Measurements from ENCODE around the gene MBD5.

MBD5 gene

GRCh38 chr2:148202237-148202636, 181.3 kb downstream of the MBD5 start:
- Histone ChIP-seq H3K36me3 (ENCODE audit: insufficient read depth, low read length) (no peaks in the 10 kb centered on the region), H2AFZ (ENCODE audit: low read length, unreplicated experiment) (no peak overlapping the region), H3K4me3 (ENCODE audit: low read depth, low read length) (no peak overlapping the region), H3K4me1 (ENCODE audit: control insufficient read depth, insufficient read depth, low read length, unreplicated experiment) (no peaks in the 10 kb centered on the region), H3K27me3 (ENCODE audit: insufficient read depth, low read length) (no peaks in the 10 kb centered on the region), H3K79me2 (ENCODE audit: control insufficient read depth, insufficient read depth, low read length, unreplicated experiment) (no peaks in the 10 kb centered on the region), H3K27ac (ENCODE audit: low read depth, low read length) (no peak overlapping the region)

DNA sequence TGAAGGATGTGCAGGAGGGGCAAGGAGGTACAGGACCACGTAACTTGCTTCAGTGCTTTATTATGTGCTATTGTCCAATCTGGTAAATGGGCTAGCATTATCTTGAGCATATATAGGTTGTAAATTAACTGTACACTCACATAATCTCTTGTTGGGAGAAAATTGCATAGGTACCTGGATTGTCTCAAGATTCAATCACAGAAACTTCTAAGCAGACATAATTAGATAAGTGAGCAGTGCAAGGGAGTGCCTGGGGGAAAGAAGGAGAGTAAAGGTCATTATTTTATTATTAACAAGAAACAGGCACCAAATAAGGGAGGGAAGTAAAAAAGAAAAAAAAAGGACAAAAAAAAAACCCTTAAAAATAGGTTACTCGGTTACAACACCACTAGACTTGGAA, 186.2 kb downstream of the MBD5 start:
- H2AFZ ChIP-seq (ENCODE audit: low read length, unreplicated experiment), result no peak overlapping the region
- H3K27ac ChIP-seq (ENCODE audit: low read depth, low read length), result no peak overlapping the region
- H3K4me3 ChIP-seq (ENCODE audit: low read depth, low read length), result no peak overlapping the region
- H3K36me3 ChIP-seq (ENCODE audit: insufficient read depth, low read length), result no peaks in the 10 kb centered on the region
- no peaks in the 10 kb centered on the region for H3K27me3 ChIP-seq (ENCODE audit: insufficient read depth, low read length)
- no peaks in the 10 kb centered on the region for H3K79me2 ChIP-seq (ENCODE audit: control insufficient read depth, insufficient read depth, low read length, unreplicated experiment)
- H3K4me1 ChIP-seq (ENCODE audit: control insufficient read depth, insufficient read depth, low read length, unreplicated experiment), result no peaks in the 10 kb centered on the region

GRCh38 chr2:148209603-148210002, 188.7 kb downstream of the MBD5 start:
- no peaks in the 10 kb centered on the region for H3K36me3 ChIP-seq (ENCODE audit: insufficient read depth, low read length)
- H3K79me2 ChIP-seq (ENCODE audit: control insufficient read depth, insufficient read depth, low read length, unreplicated experiment), result no peaks in the 10 kb centered on the region
- no peak overlapping the region for H3K4me3 ChIP-seq (ENCODE audit: low read depth, low read length)
- H2AFZ ChIP-seq (ENCODE audit: low read length, unreplicated experiment), result no peak overlapping the region
- H3K4me1 ChIP-seq (ENCODE audit: control insufficient read depth, insufficient read depth, low read length, unreplicated experiment), result no peaks in the 10 kb centered on the region
- no peak overlapping the region for H3K27ac ChIP-seq (ENCODE audit: low read depth, low read length)
- H3K27me3 ChIP-seq (ENCODE audit: insufficient read depth, low read length), result no peaks in the 10 kb centered on the region

- Histone ChIP-seq H3K4me1 (ENCODE audit: control insufficient read depth, insufficient read depth, low read length, unreplicated experiment) (no peaks in the 10 kb centered on the region), H3K79me2 (ENCODE audit: control insufficient read depth, insufficient read depth, low read length, unreplicated experiment) (no peaks in the 10 kb centered on the region), H3K4me3 (ENCODE audit: low read depth, low read length) (no peak overlapping the region), H3K27me3 (ENCODE audit: insufficient read depth, low read length) (no peaks in the 10 kb centered on the region), H3K36me3 (ENCODE audit: insufficient read depth, low read length) (peaks cover 4% of the 10 kb centered on the region; the same call in 1 of the 2 replicates), H3K27ac (ENCODE audit: low read depth, low read length) (no peak overlapping the region), H2AFZ (ENCODE audit: low read length, unreplicated experiment) (no peak overlapping the region)
These were observed 197.6 kb downstream of the MBD5 start for GRCh38 chr2:148218326-148219075.

GRCh38 chr2:148221166-148221565, 200.3 kb downstream of the MBD5 start:
- no peak overlapping the region for H2AFZ ChIP-seq (ENCODE audit: low read length, unreplicated experiment)
- H3K4me1 ChIP-seq (ENCODE audit: control insufficient read depth, insufficient read depth, low read length, unreplicated experiment), result no peaks in the 10 kb centered on the region
- no peak overlapping the region for H3K27ac ChIP-seq (ENCODE audit: low read depth, low read length)
- no peaks in the 10 kb centered on the region for H3K79me2 ChIP-seq (ENCODE audit: control insufficient read depth, insufficient read depth, low read length, unreplicated experiment)
- no peak overlapping the region for H3K4me3 ChIP-seq (ENCODE audit: low read depth, low read length)
- peaks cover 4% of the 10 kb centered on the region; the same call in 1 of the 2 replicates for H3K36me3 ChIP-seq (ENCODE audit: insufficient read depth, low read length)
- H3K27me3 ChIP-seq (ENCODE audit: insufficient read depth, low read length), result no peaks in the 10 kb centered on the region

DNA sequence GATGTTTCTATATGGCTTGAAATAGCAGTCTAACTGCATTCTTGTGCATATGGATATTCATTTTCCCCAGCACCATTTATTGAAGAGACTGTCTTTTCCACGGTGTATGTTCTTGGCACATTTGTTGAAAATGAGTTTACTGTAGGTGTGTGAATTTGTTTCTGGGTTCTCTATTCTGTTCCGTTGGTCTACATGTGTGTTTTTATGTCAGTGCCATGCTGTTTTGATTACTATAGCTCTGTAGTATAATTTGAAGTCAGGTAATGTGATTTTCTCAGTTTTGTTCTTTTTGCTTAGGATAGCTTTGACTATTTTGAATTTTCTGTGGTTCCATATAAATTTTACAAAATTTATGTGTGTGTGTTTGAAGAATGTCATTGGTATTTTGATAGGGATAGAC, 201.0 kb downstream of the MBD5 start:
- Histone ChIP-seq H3K27ac (ENCODE audit: low read depth, low read length) (no peak overlapping the region), H3K27me3 (ENCODE audit: insufficient read depth, low read length) (no peaks in the 10 kb centered on the region), H3K4me1 (ENCODE audit: control insufficient read depth, insufficient read depth, low read length, unreplicated experiment) (no peaks in the 10 kb centered on the region), H3K36me3 (ENCODE audit: insufficient read depth, low read length) (peaks cover 4% of the 10 kb centered on the region; the same call in 1 of the 2 replicates), H3K79me2 (ENCODE audit: control insufficient read depth, insufficient read depth, low read length, unreplicated experiment) (no peaks in the 10 kb centered on the region), H3K4me3 (ENCODE audit: low read depth, low read length) (no peak overlapping the region), H2AFZ (ENCODE audit: low read length, unreplicated experiment) (no peak overlapping the region)

GRCh38 chr2:148231858-148232257, 211.0 kb downstream of the MBD5 start:
- no peak overlapping the region for H2AFZ ChIP-seq (ENCODE audit: low read length, unreplicated experiment)
- no peaks in the 10 kb centered on the region for H3K4me1 ChIP-seq (ENCODE audit: control insufficient read depth, insufficient read depth, low read length, unreplicated experiment)
- no peak overlapping the region for H3K4me3 ChIP-seq (ENCODE audit: low read depth, low read length)
- no peaks in the 10 kb centered on the region for H3K79me2 ChIP-seq (ENCODE audit: control insufficient read depth, insufficient read depth, low read length, unreplicated experiment)
- no peaks in the 10 kb centered on the region for H3K27me3 ChIP-seq (ENCODE audit: insufficient read depth, low read length)
- H3K36me3 ChIP-seq (ENCODE audit: insufficient read depth, low read length), result peaks cover 10% of the 10 kb centered on the region
- no peak overlapping the region for H3K27ac ChIP-seq (ENCODE audit: low read depth, low read length)

DNA sequence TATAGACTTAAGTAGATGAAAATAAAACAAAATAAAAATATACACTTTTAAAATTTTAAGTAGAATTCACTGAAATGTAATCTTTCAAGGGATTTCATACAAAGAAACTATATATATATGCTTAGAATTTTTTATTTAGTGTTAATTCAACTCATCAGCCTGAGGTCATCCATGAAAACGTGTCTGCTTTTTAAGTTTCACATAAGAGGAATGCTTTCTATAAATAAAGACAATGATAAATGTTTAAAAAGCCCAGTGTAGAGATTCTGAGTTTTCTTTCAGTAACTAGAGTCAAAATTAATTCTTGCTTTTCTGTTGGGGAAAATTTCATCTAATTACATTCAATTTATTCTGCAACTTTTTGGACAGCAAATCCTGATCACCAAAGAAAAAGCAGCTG, 213.3 kb downstream of the MBD5 start:
- no peaks in the 10 kb centered on the region for H3K27me3 ChIP-seq (ENCODE audit: insufficient read depth, low read length)
- no peak overlapping the region for H3K4me3 ChIP-seq (ENCODE audit: low read depth, low read length)
- H2AFZ ChIP-seq (ENCODE audit: low read length, unreplicated experiment), result no peak overlapping the region
- no peaks in the 10 kb centered on the region for H3K4me1 ChIP-seq (ENCODE audit: control insufficient read depth, insufficient read depth, low read length, unreplicated experiment)
- H3K36me3 ChIP-seq (ENCODE audit: insufficient read depth, low read length), result peaks cover 17% of the 10 kb centered on the region
- H3K27ac ChIP-seq (ENCODE audit: low read depth, low read length), result no peak overlapping the region
- H3K79me2 ChIP-seq (ENCODE audit: control insufficient read depth, insufficient read depth, low read length, unreplicated experiment), result no peaks in the 10 kb centered on the region

DNA sequence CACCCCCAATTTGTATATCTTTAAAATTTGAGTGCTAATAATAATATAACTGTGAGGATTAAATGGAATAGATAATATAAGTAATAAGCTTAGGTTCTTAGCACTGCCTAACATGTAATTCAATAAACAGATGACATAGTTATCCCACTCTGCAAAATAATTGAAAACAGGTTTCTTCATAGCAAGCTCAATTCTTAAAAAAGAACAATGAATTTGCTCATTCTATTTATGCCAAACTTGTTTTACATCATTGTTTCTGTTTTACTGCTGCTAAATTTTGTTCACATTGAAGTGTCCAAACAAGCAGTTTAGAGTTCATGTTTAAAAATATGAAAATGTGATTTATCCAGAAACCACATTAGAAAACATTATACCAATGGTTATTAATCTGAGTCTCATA, 217.0 kb downstream of the MBD5 start:
- H2AFZ ChIP-seq (ENCODE audit: low read length, unreplicated experiment), result no peak overlapping the region
- H3K4me1 ChIP-seq (ENCODE audit: control insufficient read depth, insufficient read depth, low read length, unreplicated experiment), result no peaks in the 10 kb centered on the region
- no peak overlapping the region for H3K27ac ChIP-seq (ENCODE audit: low read depth, low read length)
- H3K4me3 ChIP-seq (ENCODE audit: low read depth, low read length), result no peak overlapping the region
- H3K36me3 ChIP-seq (ENCODE audit: insufficient read depth, low read length), result peaks cover 15% of the 10 kb centered on the region
- H3K79me2 ChIP-seq (ENCODE audit: control insufficient read depth, insufficient read depth, low read length, unreplicated experiment), result no peaks in the 10 kb centered on the region
- H3K27me3 ChIP-seq (ENCODE audit: insufficient read depth, low read length), result no peaks in the 10 kb centered on the region

GRCh38 chr2:148238561-148238960, 217.7 kb downstream of the MBD5 start:
- Histone ChIP-seq H3K79me2 (ENCODE audit: control insufficient read depth, insufficient read depth, low read length, unreplicated experiment) (no peaks in the 10 kb centered on the region), H3K4me1 (ENCODE audit: control insufficient read depth, insufficient read depth, low read length, unreplicated experiment) (no peaks in the 10 kb centered on the region), H3K36me3 (ENCODE audit: insufficient read depth, low read length) (peaks cover 15% of the 10 kb centered on the region), H3K4me3 (ENCODE audit: low read depth, low read length) (no peak overlapping the region), H3K27ac (ENCODE audit: low read depth, low read length) (no peak overlapping the region), H3K27me3 (ENCODE audit: insufficient read depth, low read length) (no peaks in the 10 kb centered on the region), H2AFZ (ENCODE audit: low read length, unreplicated experiment) (no peak overlapping the region)

- Histone ChIP-seq H3K36me3 (ENCODE audit: insufficient read depth, low read length) (peaks cover 10% of the 10 kb centered on the region), H2AFZ (ENCODE audit: low read length, unreplicated experiment) (no peak overlapping the region), H3K79me2 (ENCODE audit: control insufficient read depth, insufficient read depth, low read length, unreplicated experiment) (no peaks in the 10 kb centered on the region)
These were observed 219.9 kb downstream of the MBD5 start for GRCh38 chr2:148240838-148241237.

More at GRCh38 chr2:148240838-148241237, 219.9 kb downstream of the MBD5 start:
- H3K27ac ChIP-seq (ENCODE audit: low read depth, low read length), result no peak overlapping the region
- no peaks in the 10 kb centered on the region for H3K27me3 ChIP-seq (ENCODE audit: insufficient read depth, low read length)
- peaks cover 13% of the 10 kb centered on the region for H3K4me1 ChIP-seq (ENCODE audit: control insufficient read depth, insufficient read depth, low read length, unreplicated experiment)
- H3K4me3 ChIP-seq (ENCODE audit: low read depth, low read length), result no peak overlapping the region

All from ACC112 (cell line).